Suprapubic skin (tissue), 4 donors: ENCODE results near the gene CCBE1. TPM values are rescaled to one million over a fixed set of nuclear protein-coding genes. Genes with fewer than 3 reads are reported as not detected.

Experiments
- DNase-seq, 2 donors: peaks; one replicate each; pipeline ENCODE4 v3.0.0-alpha.2; 2019; ENCODE audit warnings: low spot score in 2 of 2
- H3K27ac ChIP-seq: fragments of 200-600 bp; sonication (generic); one replicate; pipeline ENCODE4 v1.5.1; 2019
- H3K27me3 ChIP-seq: fragments of 200-600 bp; sonication (generic); one replicate; pipeline ENCODE4 v1.5.1; 2019
- H3K36me3 ChIP-seq: fragments of 200-600 bp; sonication (generic); one replicate; pipeline ENCODE4 v1.5.1; 2019
- H3K4me1 ChIP-seq: fragments of 200-600 bp; sonication (generic); one replicate; pipeline ENCODE4 v1.5.1; 2019
- H3K4me3 ChIP-seq: fragments of 200-600 bp; sonication (generic); one replicate; pipeline ENCODE4 v1.5.1; 2019; ENCODE audit warnings: mild to moderate bottlenecking
- H3K9me3 ChIP-seq: fragments of 200-600 bp; sonication (generic); one replicate; pipeline ENCODE4 v1.5.1; 2019
- EP300 ChIP-seq: sonication (generic); formaldehyde crosslinking; IDR thresholded peaks from one replicate; pipeline ENCODE4 v1.6.1; 2017; ENCODE audit warnings: antibody characterized with exemption
- POLR2A ChIP-seq, 2 donors: fragments of 450-650 bp; IDR thresholded peaks; one replicate each; pipeline ENCODE4 v1.6.1; 2017; ENCODE audit warnings: antibody characterized with exemption in 2 of 2, mild to moderate bottlenecking in 2 of 2, moderate library complexity in 2 of 2
- POLR2AphosphoS5 ChIP-seq, 3 donors: sonication (generic); formaldehyde crosslinking; IDR thresholded peaks; one replicate each; pipeline ENCODE4 v1.6.1; 2017; ENCODE audit warnings: antibody characterized with exemption in 3 of 3
- WGBS: methylation state at CpG from one replicate; pipeline ENCODE4 v1.1.5; 2018; 5-methylcytosine and 5-hydroxymethylcytosine counted together
- total RNA-seq, 4 donors: library from RNA; depleted of rRNA; stranded (reverse); fragments of >200 nt; gene quantifications; one replicate each; pipeline ENCODE4 v1.1.0, GENCODE V29; 2016
- TF ChIP-seq, protein P1 (sequence below), 2 donors: fragments of 200-600 bp in 1 of 2; fragments of 450-650 bp in 1 of 2; sonication (generic) in 1 of 2; IDR thresholded peaks; one replicate each; pipeline ENCODE4 v1.5.1; 2016 to 2019; ENCODE audit warnings: antibody characterized with exemption in 2 of 2, mild to moderate bottlenecking in 1 of 2, moderate library complexity in 1 of 2

Gene CCBE1
- total RNA-seq, 4 donors from 2014 or later: 0.81 to 3.7 (median 1.7) TPM

DNA sequence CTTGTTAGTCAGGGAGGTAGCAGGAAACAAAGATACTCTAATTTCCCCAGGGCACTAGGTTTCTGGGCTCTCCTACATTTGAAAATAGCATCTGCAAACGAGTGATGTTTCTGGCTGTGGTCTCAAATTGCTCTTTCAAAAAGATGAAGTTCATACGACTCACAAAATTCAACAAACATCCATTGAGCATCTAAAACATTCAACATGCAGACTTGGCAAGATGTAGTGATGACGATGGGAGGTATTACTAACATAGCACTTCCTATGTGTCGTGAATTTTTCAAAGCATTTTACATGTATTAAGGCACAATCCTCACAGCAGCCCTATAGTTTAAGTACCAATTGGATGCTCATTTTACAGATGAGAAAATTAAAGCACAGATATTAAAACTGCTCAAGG lies 5.2 kb downstream of the CCBE1 start:
- DNase-seq: no peak
- WGBS: 71% methylated on average over 4 of the region's 4 CpGs
- Histone ChIP-seq H3K27me3 (peaks cover 26% of the 10 kb centered on the region), H3K36me3 (no peaks in the 10 kb centered on the region), H3K4me3 (no peak overlapping the region), H3K27ac (no peak overlapping the region), H3K4me1 (peaks cover 11% of the 10 kb centered on the region), H3K9me3 (no peaks in the 10 kb centered on the region)
- TF ChIP-seq POLR2A (IDR thresholded peaks at IDR 0.05): no peak
- TF ChIP-seq, protein P1, sequence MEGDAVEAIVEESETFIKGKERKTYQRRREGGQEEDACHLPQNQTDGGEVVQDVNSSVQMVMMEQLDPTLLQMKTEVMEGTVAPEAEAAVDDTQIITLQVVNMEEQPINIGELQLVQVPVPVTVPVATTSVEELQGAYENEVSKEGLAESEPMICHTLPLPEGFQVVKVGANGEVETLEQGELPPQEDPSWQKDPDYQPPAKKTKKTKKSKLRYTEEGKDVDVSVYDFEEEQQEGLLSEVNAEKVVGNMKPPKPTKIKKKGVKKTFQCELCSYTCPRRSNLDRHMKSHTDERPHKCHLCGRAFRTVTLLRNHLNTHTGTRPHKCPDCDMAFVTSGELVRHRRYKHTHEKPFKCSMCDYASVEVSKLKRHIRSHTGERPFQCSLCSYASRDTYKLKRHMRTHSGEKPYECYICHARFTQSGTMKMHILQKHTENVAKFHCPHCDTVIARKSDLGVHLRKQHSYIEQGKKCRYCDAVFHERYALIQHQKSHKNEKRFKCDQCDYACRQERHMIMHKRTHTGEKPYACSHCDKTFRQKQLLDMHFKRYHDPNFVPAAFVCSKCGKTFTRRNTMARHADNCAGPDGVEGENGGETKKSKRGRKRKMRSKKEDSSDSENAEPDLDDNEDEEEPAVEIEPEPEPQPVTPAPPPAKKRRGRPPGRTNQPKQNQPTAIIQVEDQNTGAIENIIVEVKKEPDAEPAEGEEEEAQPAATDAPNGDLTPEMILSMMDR (IDR thresholded peaks at IDR 0.05): no peak
- no peak for TF ChIP-seq EP300
- TF ChIP-seq POLR2AphosphoS5 (IDR thresholded peaks at IDR 0.05): no peak

DNA sequence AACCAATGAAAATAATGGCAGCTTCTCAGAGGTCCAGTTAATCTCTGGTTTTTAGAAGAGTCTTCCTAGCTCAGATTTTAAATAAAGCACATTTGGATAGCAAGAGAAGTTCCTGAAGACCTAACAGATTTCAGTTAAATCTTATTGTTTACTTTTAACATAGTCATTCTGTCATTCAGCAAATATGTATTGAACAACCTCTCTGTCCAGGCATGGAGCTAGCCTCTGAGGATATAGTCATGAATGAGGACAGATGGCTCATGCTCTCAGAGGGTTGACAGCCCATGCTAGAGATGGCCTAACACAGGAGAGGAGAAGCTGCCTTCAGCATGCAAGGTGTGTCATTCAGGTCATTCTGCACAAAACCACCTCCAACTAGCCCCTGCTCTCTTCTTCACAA lies 6.2 kb downstream of the CCBE1 start:
- peaks cover under 1% of the 10 kb centered on the region for H3K4me1 ChIP-seq
- H3K27ac ChIP-seq: no peak overlapping the region
- no peaks in the 10 kb centered on the region for H3K9me3 ChIP-seq
- peaks cover 16% of the 10 kb centered on the region for H3K27me3 ChIP-seq
- no peak for DNase-seq
- H3K4me3 ChIP-seq: no peak overlapping the region
- no peaks in the 10 kb centered on the region for H3K36me3 ChIP-seq
- TF ChIP-seq POLR2AphosphoS5 (IDR thresholded peaks at IDR 0.05) (no peak), EP300 (no peak)

DNA sequence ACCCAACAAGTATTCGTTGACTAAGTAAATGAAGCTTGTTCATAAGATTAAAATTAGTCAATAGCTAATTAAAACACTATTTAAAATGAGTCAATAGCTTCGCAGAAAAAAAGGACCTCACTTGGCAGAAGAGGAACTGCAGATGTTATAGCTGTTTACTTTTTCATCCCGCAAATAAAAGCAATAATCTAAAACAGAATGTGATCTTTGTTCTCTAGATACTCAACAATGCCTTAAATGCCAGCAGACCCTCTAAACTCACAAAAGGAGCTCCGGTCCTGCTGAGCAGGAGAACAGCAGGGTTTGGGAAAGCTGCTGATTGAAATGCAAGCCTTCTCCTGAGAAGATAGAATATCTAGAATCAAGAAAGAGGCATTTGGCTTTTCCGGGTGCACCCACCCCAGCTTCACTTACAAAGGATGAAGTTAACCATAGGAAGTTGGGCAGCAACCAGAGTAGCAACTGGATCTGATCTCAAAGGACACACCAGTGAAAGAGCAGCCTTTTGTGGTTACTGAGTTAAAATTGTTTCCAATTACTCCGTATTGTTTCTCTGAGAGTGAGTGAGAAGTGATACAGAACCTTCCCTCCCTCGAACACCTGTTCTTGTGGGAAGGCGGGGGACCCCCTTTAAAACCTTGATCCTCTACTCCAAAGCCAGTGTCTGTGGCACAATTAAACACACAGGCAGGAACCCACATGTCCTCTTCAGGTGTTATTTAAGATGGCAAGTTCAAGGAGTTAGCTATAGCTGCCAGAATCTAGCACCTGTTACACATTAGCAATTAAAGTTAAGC lies 6.8 kb downstream of the CCBE1 start:
- no peaks in the 10 kb centered on the region for H3K9me3 ChIP-seq
- DNase-seq: no peak
- 44% methylated on average over 8 of the region's 8 CpGs for WGBS

DNA sequence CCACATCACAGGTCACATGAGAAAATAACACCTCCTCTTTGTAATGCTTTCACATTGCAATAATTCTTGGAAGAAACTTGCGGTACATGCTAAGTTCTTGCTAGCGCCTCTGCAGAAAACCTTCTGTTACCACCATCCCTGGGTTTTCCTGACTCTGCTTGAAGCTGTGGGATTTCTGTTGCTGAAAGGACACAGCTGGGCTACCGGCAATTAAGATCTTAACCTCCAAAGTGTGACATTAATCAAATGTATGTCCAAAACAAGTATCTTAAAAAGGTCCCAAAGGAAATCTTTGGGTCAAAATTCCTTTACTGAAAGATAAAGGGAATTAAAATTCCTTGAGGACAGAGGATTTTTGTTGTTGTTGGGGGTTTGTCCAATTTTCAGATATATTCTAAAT lies 7.5 kb downstream of the CCBE1 start:
- no peak overlapping the region for H3K4me3 ChIP-seq
- no peaks in the 10 kb centered on the region for H3K36me3 ChIP-seq
- 63% methylated on average over 3 of the region's 3 CpGs for WGBS

More for the DNA sequence above, 6.8 kb downstream of the CCBE1 start:
- Histone ChIP-seq H3K4me1 (no peaks in the 10 kb centered on the region), H3K36me3 (no peaks in the 10 kb centered on the region), H3K27ac (no peak overlapping the region), H3K27me3 (peaks cover 10% of the 10 kb centered on the region), H3K4me3 (no peak overlapping the region)
- TF ChIP-seq POLR2A (IDR thresholded peaks at IDR 0.05): no peak
- no peak for TF ChIP-seq POLR2AphosphoS5 (IDR thresholded peaks at IDR 0.05)
- TF ChIP-seq, protein P1 (IDR thresholded peaks at IDR 0.05): no peak
- TF ChIP-seq EP300: no peak

DNA sequence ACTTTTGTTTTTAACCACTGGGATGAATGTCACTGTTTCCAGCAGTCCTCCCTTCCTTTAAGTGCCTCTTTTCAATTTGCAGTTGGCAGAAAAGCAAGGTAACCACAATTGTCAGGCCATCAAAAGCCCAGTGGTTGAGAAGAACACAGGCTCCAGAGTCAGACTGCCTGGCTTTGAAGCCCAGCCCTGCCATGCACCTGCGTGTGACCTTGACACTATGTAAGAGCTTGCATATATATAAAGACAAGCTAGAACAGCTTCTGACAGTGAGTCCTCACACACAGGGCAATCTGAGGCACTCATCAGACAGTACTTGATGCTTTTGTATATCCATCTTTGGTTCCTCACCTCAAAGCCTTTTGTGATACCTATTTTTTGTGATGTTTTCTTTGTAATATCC lies 11.0 kb downstream of the CCBE1 start:
- no peaks in the 10 kb centered on the region for H3K4me1 ChIP-seq
- no peak overlapping the region for H3K27ac ChIP-seq
- no peak for DNase-seq
- TF ChIP-seq EP300 (no peak), POLR2A (IDR thresholded peaks at IDR 0.05) (no peak), POLR2AphosphoS5 (IDR thresholded peaks at IDR 0.05) (no peak)
- TF ChIP-seq, protein P1 (IDR thresholded peaks at IDR 0.05): no peak
- H3K9me3 ChIP-seq: no peaks in the 10 kb centered on the region
- H3K36me3 ChIP-seq: no peaks in the 10 kb centered on the region
- WGBS: 36% methylated on average over 1 of the region's 1 CpG
- H3K27me3 ChIP-seq: no peaks in the 10 kb centered on the region
- H3K4me3 ChIP-seq: no peak overlapping the region

More for the DNA sequence above, 7.5 kb downstream of the CCBE1 start:
- DNase-seq: no peak
- Histone ChIP-seq H3K9me3 (no peaks in the 10 kb centered on the region), H3K4me1 (no peaks in the 10 kb centered on the region), H3K27ac (no peak overlapping the region), H3K27me3 (peaks cover 7% of the 10 kb centered on the region)
- TF ChIP-seq POLR2A (IDR thresholded peaks at IDR 0.05) (no peak), POLR2AphosphoS5 (IDR thresholded peaks at IDR 0.05) (no peak), EP300 (no peak)
- TF ChIP-seq, protein P1 (IDR thresholded peaks at IDR 0.05): no peak
